ENCODE results near the gene GSC. TPM values are rescaled to one million over a fixed set of nuclear protein-coding genes. Genes with fewer than 3 reads are reported as not detected.
"Not testable (repeated sequence)": the region's sequence is repeated elsewhere in the genome, so short reads cannot be mapped to it uniquely, and the experiment has no call there.

GSC gene
- total RNA-seq, 1 donor from 2014 or later, result not detected

GRCh38 chr14:94805680-94806288 lies 35.9 kb upstream of the GSC start:
- H3K4me1 Mint-ChIP-seq (ENCODE audit: low read depth, unreplicated experiment), result no peaks in the 10 kb centered on the region
- DNase-seq (ENCODE audit: low read depth) (peak; percentile 10), FAIRE-seq (no peak)
- H3K36me3 Mint-ChIP-seq (ENCODE audit: low read depth, unreplicated experiment), result no peaks in the 10 kb centered on the region
- Histone ChIP-seq H4K20me1 (ENCODE audit: insufficient read depth, low read length) (no peaks in the 10 kb centered on the region), H2AFZ (ENCODE audit: low read depth, low read length) (no peak overlapping the region), H3K36me3 (ENCODE audit: insufficient read depth, low read length) (no peaks in the 10 kb centered on the region), H3K4me2 (ENCODE audit: low read length) (no peak overlapping the region), H3K27me3 (ENCODE audit: insufficient read depth, low read length) (peaks cover 2% of the 10 kb centered on the region), H3K4me1 (ENCODE audit: insufficient read depth, low read length) (no peaks in the 10 kb centered on the region), H3K27ac (ENCODE audit: low read depth, low read length) (no peak overlapping the region), H3K9ac (ENCODE audit: low read length) (no peak overlapping the region), H3K79me2 (ENCODE audit: insufficient read depth, low read length) (no peaks in the 10 kb centered on the region), H3K4me3 (ENCODE audit: insufficient read depth, low read depth, low read length) (no peak overlapping the region), H3K9me3 (ENCODE audit: insufficient read depth, low read depth, low read length) (no peaks in the 10 kb centered on the region)
- TF ChIP-seq, protein P1, sequence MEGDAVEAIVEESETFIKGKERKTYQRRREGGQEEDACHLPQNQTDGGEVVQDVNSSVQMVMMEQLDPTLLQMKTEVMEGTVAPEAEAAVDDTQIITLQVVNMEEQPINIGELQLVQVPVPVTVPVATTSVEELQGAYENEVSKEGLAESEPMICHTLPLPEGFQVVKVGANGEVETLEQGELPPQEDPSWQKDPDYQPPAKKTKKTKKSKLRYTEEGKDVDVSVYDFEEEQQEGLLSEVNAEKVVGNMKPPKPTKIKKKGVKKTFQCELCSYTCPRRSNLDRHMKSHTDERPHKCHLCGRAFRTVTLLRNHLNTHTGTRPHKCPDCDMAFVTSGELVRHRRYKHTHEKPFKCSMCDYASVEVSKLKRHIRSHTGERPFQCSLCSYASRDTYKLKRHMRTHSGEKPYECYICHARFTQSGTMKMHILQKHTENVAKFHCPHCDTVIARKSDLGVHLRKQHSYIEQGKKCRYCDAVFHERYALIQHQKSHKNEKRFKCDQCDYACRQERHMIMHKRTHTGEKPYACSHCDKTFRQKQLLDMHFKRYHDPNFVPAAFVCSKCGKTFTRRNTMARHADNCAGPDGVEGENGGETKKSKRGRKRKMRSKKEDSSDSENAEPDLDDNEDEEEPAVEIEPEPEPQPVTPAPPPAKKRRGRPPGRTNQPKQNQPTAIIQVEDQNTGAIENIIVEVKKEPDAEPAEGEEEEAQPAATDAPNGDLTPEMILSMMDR (IDR thresholded peaks at IDR 0.05; ENCODE audit: insufficient read depth, low read depth, low read length), result no peak
- no peak for TF ChIP-seq EZH2 (IDR thresholded peaks at IDR 0.05; ENCODE audit: insufficient read depth, low read length)
- H3K27ac Mint-ChIP-seq (ENCODE audit: unreplicated experiment), result no peak overlapping the region
- no peak overlapping the region for H3K4me3 Mint-ChIP-seq (ENCODE audit: unreplicated experiment)
- no peaks in the 10 kb centered on the region for H3K9me3 Mint-ChIP-seq (ENCODE audit: unreplicated experiment)
- H3K27me3 Mint-ChIP-seq (ENCODE audit: low read depth, unreplicated experiment), result peaks cover 16% of the 10 kb centered on the region

- Histone ChIP-seq H3K27me3 (ENCODE audit: insufficient read depth, low read length) (no peaks in the 10 kb centered on the region), H3K4me2 (ENCODE audit: low read length) (no peak overlapping the region), H3K27ac (ENCODE audit: low read depth, low read length) (no peak overlapping the region), H3K4me1 (ENCODE audit: insufficient read depth, low read length) (no peaks in the 10 kb centered on the region), H3K9me3 (ENCODE audit: insufficient read depth, low read depth, low read length) (no peaks in the 10 kb centered on the region), H3K9ac (ENCODE audit: low read length) (no peak overlapping the region), H2AFZ (ENCODE audit: low read depth, low read length) (no peak overlapping the region), H3K4me3 (ENCODE audit: insufficient read depth, low read depth, low read length) (no peak overlapping the region), H4K20me1 (ENCODE audit: insufficient read depth, low read length) (no peaks in the 10 kb centered on the region), H3K79me2 (ENCODE audit: insufficient read depth, low read length) (no peaks in the 10 kb centered on the region), H3K36me3 (ENCODE audit: insufficient read depth, low read length) (no peaks in the 10 kb centered on the region)
- Mint-ChIP-seq H3K27me3 (ENCODE audit: low read depth, unreplicated experiment) (peaks cover 6% of the 10 kb centered on the region), H3K36me3 (ENCODE audit: low read depth, unreplicated experiment) (no peaks in the 10 kb centered on the region), H3K27ac (ENCODE audit: unreplicated experiment) (no peak overlapping the region), H3K4me1 (ENCODE audit: low read depth, unreplicated experiment) (no peaks in the 10 kb centered on the region), H3K4me3 (ENCODE audit: unreplicated experiment) (no peak overlapping the region), H3K9me3 (ENCODE audit: unreplicated experiment) (no peaks in the 10 kb centered on the region)
- no peak for DNase-seq (ENCODE audit: low read depth)
- FAIRE-seq, result no peak
- no peak for TF ChIP-seq EZH2 (IDR thresholded peaks at IDR 0.05; ENCODE audit: insufficient read depth, low read length)
- TF ChIP-seq, protein P1 (IDR thresholded peaks at IDR 0.05; ENCODE audit: insufficient read depth, low read depth, low read length), result no peak
Measured at GRCh38 chr14:94801225-94801624, 31.3 kb upstream of the GSC start.

DNA sequence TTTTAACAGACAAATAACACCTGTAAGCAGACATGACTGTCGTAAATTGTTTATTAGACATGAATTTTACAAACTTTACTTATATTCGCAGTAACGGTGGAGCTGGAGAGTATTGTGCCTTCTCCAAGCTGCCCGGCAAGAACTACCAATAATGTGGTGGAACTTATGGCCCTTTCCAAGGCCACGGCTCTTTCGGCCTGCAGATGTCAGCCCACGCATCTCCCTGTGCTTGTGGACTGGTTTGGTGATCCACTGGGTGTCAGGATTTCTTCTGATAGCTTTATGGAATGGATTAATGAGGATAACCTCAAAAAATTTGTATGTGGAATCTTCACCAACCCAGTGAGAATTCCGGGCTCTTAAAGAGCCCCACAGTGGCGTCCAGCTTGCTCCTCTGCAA lies 30.9 kb upstream of the GSC start:
- H2AFZ ChIP-seq (ENCODE audit: low read depth, low read length); H3K9me3 ChIP-seq (ENCODE audit: insufficient read depth, low read depth, low read length); H3K4me2 ChIP-seq (ENCODE audit: low read length); H3K9me3 Mint-ChIP-seq (ENCODE audit: unreplicated experiment); H3K4me1 Mint-ChIP-seq (ENCODE audit: low read depth, unreplicated experiment); H3K4me3 Mint-ChIP-seq (ENCODE audit: unreplicated experiment); H3K36me3 ChIP-seq (ENCODE audit: insufficient read depth, low read length); H3K36me3 Mint-ChIP-seq (ENCODE audit: low read depth, unreplicated experiment); H3K27me3 Mint-ChIP-seq (ENCODE audit: low read depth, unreplicated experiment); H3K79me2 ChIP-seq (ENCODE audit: insufficient read depth, low read length); H3K27me3 ChIP-seq (ENCODE audit: insufficient read depth, low read length); DNase-seq (ENCODE audit: low read depth); FAIRE-seq; H3K4me1 ChIP-seq (ENCODE audit: insufficient read depth, low read length); H3K27ac Mint-ChIP-seq (ENCODE audit: unreplicated experiment); H4K20me1 ChIP-seq (ENCODE audit: insufficient read depth, low read length); H3K9ac ChIP-seq (ENCODE audit: low read length); H3K27ac ChIP-seq (ENCODE audit: low read depth, low read length); H3K4me3 ChIP-seq (ENCODE audit: insufficient read depth, low read depth, low read length): not testable (repeated sequence)

All from astrocyte (in vitro differentiated cells and primary cell).